ENCODE results near the gene CLSTN2.

CLSTN2 gene

GRCh38 chr3:140035871-140036270 is 100.9 kb downstream of the CLSTN2 start:
- ChIA-PET POLR2A (interaction anchor here (0.6 kb wide), 1 partner anchor 1355 kb away, joined by 3 read pairs; no protein-coding TSS in a partner anchor), CTCF (no interaction called here)
- DNase-seq (ENCODE audit: extremely low spot score), result no peak
- no peak for TF ChIP-seq L3MBTL2 (conservative IDR thresholded peaks at IDR 0.05)
- TF ChIP-seq FOXA1 (IDR thresholded peaks at IDR 0.05), result no peak
- no peak for TF ChIP-seq BHLHE40 (IDR thresholded peaks at IDR 0.05; ENCODE audit: borderline replicate concordance)
- no peak for TF ChIP-seq PKNOX1 (IDR thresholded peaks at IDR 0.05)
- TF ChIP-seq ARNT (IDR thresholded peaks at IDR 0.05), result no peak
- TF ChIP-seq LEF1 (IDR thresholded peaks at IDR 0.05; ENCODE audit: borderline replicate concordance), result no peak
- TF ChIP-seq SUZ12 (IDR thresholded peaks at IDR 0.05), result no peak
- no peak for TF ChIP-seq SP1 (IDR thresholded peaks at IDR 0.05)
- TF ChIP-seq FOXK2 (IDR thresholded peaks at IDR 0.05), result no peak
- no peak for TF ChIP-seq ZNF384 (IDR thresholded peaks at IDR 0.05)
- TF ChIP-seq CTBP1 (IDR thresholded peaks at IDR 0.05; ENCODE audit: borderline replicate concordance), result no peak
- TF ChIP-seq HDGF (IDR thresholded peaks at IDR 0.05; ENCODE audit: borderline replicate concordance), result no peak
- TF ChIP-seq NFRKB (IDR thresholded peaks at IDR 0.05), result no peak
- no peak for TF ChIP-seq FOXM1 (IDR thresholded peaks at IDR 0.05; ENCODE audit: borderline replicate concordance)
- no peak for TF ChIP-seq ELF4 (IDR thresholded peaks at IDR 0.05)
- no peak for TF ChIP-seq TARDBP (IDR thresholded peaks at IDR 0.05)

GRCh38 chr3:140050396-140050795 is 115.4 kb downstream of the CLSTN2 start:
- ChIA-PET POLR2A (no interaction called here), CTCF (no interaction called here)
- no peak for TF ChIP-seq NFRKB (IDR thresholded peaks at IDR 0.05)
- TF ChIP-seq ZNF384 (IDR thresholded peaks at IDR 0.05), result no peak
- DNase-seq (ENCODE audit: extremely low spot score), result no peak

DNA sequence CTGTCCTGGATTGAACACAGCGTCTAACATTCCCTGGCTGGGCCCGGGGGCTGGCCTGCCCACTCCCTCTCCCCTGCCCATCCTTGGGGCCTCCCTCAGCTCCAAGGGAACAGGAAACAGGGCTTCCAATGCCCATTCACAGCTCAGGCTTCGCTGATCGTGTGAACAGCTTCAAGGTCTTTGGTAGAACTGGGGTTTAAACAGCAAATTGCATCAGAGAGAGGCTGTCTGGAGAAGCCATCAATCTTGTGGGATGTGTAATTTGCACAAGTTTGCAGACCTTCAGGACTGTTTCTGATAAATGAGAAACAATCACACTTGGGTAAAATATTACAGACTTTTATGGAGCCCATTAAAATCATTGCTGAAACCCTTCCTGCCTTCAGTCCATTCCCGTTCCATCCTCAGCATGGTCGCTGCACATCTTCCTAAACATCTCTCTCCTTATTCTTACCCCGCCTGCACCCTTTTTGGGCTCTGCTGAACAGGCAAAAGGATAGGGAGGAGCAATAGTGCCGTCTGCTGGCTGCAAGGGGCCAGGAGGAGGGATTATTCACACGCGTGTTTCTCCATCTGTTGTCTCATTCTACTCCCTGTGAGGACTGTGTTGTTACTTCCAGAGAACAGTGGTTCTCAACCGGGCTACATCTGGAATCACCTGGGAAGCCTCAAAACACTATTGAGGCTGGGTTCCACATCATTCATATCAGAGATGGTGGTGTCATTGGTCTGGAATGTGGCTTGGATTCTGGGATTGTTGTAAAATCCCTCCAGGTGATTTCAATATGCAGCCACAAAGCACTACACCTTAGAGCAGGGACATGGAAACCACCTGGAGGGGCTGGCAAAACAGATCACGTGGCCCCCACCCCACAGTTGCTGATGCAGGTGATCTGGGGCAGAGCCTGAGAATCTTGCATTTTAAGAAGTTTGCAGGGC is 116.3 kb downstream of the CLSTN2 start:
- ChIA-PET POLR2A (no interaction called here), CTCF (no interaction called here)
- DNase-seq (ENCODE audit: extremely low spot score), result peak; percentile 42
- no peak for TF ChIP-seq BHLHE40 (IDR thresholded peaks at IDR 0.05; ENCODE audit: borderline replicate concordance)
- no peak for TF ChIP-seq LEF1 (IDR thresholded peaks at IDR 0.05; ENCODE audit: borderline replicate concordance)
- TF ChIP-seq PKNOX1 (IDR thresholded peaks at IDR 0.05), result no peak
- TF ChIP-seq SP1 (IDR thresholded peaks at IDR 0.05), result no peak
- TF ChIP-seq L3MBTL2 (conservative IDR thresholded peaks at IDR 0.05), result no peak
- TF ChIP-seq ZNF384 (IDR thresholded peaks at IDR 0.05), result no peak
- TF ChIP-seq FOXM1 (IDR thresholded peaks at IDR 0.05; ENCODE audit: borderline replicate concordance), result no peak
- TF ChIP-seq ELF4 (IDR thresholded peaks at IDR 0.05), result no peak
- no peak for TF ChIP-seq HDGF (IDR thresholded peaks at IDR 0.05; ENCODE audit: borderline replicate concordance)
- no peak for TF ChIP-seq FOXA1 (IDR thresholded peaks at IDR 0.05)
- no peak for TF ChIP-seq CTBP1 (IDR thresholded peaks at IDR 0.05; ENCODE audit: borderline replicate concordance)
- TF ChIP-seq ARNT (IDR thresholded peaks at IDR 0.05), result no peak
- TF ChIP-seq FOXK2 (IDR thresholded peaks at IDR 0.05), result no peak
- TF ChIP-seq NFRKB (IDR thresholded peaks at IDR 0.05), result no peak
- TF ChIP-seq TARDBP (IDR thresholded peaks at IDR 0.05), result no peak
- TF ChIP-seq SUZ12 (IDR thresholded peaks at IDR 0.05), result no peak

GRCh38 chr3:140052771-140053702 is 118.1 kb downstream of the CLSTN2 start:
- ChIA-PET POLR2A (no interaction called here), CTCF (interaction anchor here (1.1 kb wide), 1 partner anchor 115 kb away, joined by 4 read pairs; no protein-coding TSS in a partner anchor)
- DNase-seq (ENCODE audit: extremely low spot score), result no peak
- no peak for TF ChIP-seq HDGF (IDR thresholded peaks at IDR 0.05; ENCODE audit: borderline replicate concordance)
- TF ChIP-seq BHLHE40 (IDR thresholded peaks at IDR 0.05; ENCODE audit: borderline replicate concordance), result no peak
- no peak for TF ChIP-seq FOXA1 (IDR thresholded peaks at IDR 0.05)
- no peak for TF ChIP-seq PKNOX1 (IDR thresholded peaks at IDR 0.05)
- no peak for TF ChIP-seq TARDBP (IDR thresholded peaks at IDR 0.05)
- TF ChIP-seq FOXM1 (IDR thresholded peaks at IDR 0.05; ENCODE audit: borderline replicate concordance), result no peak
- no peak for TF ChIP-seq CTBP1 (IDR thresholded peaks at IDR 0.05; ENCODE audit: borderline replicate concordance)
- TF ChIP-seq ELF4 (IDR thresholded peaks at IDR 0.05), result no peak
- no peak for TF ChIP-seq L3MBTL2 (conservative IDR thresholded peaks at IDR 0.05)
- no peak for TF ChIP-seq ZNF384 (IDR thresholded peaks at IDR 0.05)
- no peak for TF ChIP-seq FOXK2 (IDR thresholded peaks at IDR 0.05)
- TF ChIP-seq NFRKB (IDR thresholded peaks at IDR 0.05), result no peak
- TF ChIP-seq SP1 (IDR thresholded peaks at IDR 0.05), result no peak
- TF ChIP-seq ARNT (IDR thresholded peaks at IDR 0.05), result no peak
- no peak for TF ChIP-seq LEF1 (IDR thresholded peaks at IDR 0.05; ENCODE audit: borderline replicate concordance)
- no peak for TF ChIP-seq SUZ12 (IDR thresholded peaks at IDR 0.05)

DNA sequence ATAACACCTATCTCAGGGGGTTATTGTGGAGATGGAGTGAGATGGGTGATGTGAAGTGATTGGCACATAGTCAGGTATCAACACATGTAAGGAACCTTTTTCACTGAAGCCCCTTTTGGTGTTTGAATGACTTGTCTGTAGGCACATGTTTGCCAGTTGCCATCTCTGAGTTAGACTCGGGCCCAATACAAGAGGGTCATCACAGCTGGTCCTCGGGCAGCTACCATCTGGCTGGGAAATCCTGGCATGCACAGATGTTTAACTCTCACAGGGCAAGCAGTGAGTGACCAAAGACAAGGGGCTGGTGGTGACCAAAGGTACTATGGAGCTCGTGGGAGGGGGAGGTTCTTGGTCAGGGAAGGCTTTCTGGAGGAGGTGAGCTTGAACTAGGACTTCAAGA is 118.8 kb downstream of the CLSTN2 start:
- POLR2A ChIA-PET, result no interaction called here

More for the DNA sequence above, 118.8 kb downstream of the CLSTN2 start:
- TF ChIP-seq SP1 (IDR thresholded peaks at IDR 0.05) (no peak), ELF4 (IDR thresholded peaks at IDR 0.05) (no peak), PKNOX1 (IDR thresholded peaks at IDR 0.05) (no peak), NFRKB (IDR thresholded peaks at IDR 0.05) (no peak), ARNT (IDR thresholded peaks at IDR 0.05) (no peak), BHLHE40 (IDR thresholded peaks at IDR 0.05; ENCODE audit: borderline replicate concordance) (no peak), SUZ12 (IDR thresholded peaks at IDR 0.05) (no peak), TARDBP (IDR thresholded peaks at IDR 0.05) (no peak), FOXM1 (IDR thresholded peaks at IDR 0.05; ENCODE audit: borderline replicate concordance) (no peak), L3MBTL2 (conservative IDR thresholded peaks at IDR 0.05) (no peak), ZNF384 (IDR thresholded peaks at IDR 0.05) (no peak), CTBP1 (IDR thresholded peaks at IDR 0.05; ENCODE audit: borderline replicate concordance) (no peak), FOXA1 (IDR thresholded peaks at IDR 0.05) (no peak)
- CTCF ChIA-PET, result interaction anchor here (1.1 kb wide), 1 partner anchor 116 kb away, joined by 4 read pairs; no protein-coding TSS in a partner anchor
- DNase-seq (ENCODE audit: extremely low spot score), result no peak

Measured in HEK293T (cell line).